GM21619 (cell line): ENCODE results near the gene NUDT3.
"Not testable (repeated sequence)": the region's sequence is repeated elsewhere in the genome, so short reads cannot be mapped to it uniquely, and the experiment has no call there.

Experiments used
- ATAC-seq: cut with Tn5 transposase; IDR thresholded peaks from one replicate; pipeline ENCODE4 v1.9.1; 2021; ENCODE audit not compliant: unreplicated experiment

The NUDT3 gene

GRCh38 chr6:34267746-34268145 lies 124.7 kb downstream of the NUDT3 start:
- no peak for ATAC-seq

- ATAC-seq = not testable (repeated sequence)
Observed at GRCh38 chr6:34263484-34263883, 129.0 kb downstream of the NUDT3 start.

- ATAC-seq = no peak
Observed at GRCh38 chr6:34260576-34261267, 131.7 kb downstream of the NUDT3 start.

- ATAC-seq = no peak
Observed at GRCh38 chr6:34259529-34260069, 132.9 kb downstream of the NUDT3 start.

- ATAC-seq = not testable (repeated sequence)
Observed at GRCh38 chr6:34252395-34252794, 140.1 kb downstream of the NUDT3 start.

GRCh38 chr6:34249469-34250261 lies 142.8 kb downstream of the NUDT3 start:
- ATAC-seq = peak; percentile 26

- ATAC-seq = peak; percentile 65
Observed at GRCh38 chr6:34248727-34249468, 143.6 kb downstream of the NUDT3 start, which contains the start of gene SMIM29. Gene SMIM29, minus strand, starts transcription at chr6:34249006. Its CDS starts 1,215 bp downstream, at chr6:34247791.

- peak; percentile 23 for ATAC-seq
Observed at GRCh38 chr6:34248198-34248726, 144.2 kb downstream of the NUDT3 start.

GRCh38 chr6:34247481-34248197 lies 144.8 kb downstream of the NUDT3 start:
- ATAC-seq = no peak

- no peak for ATAC-seq
Observed at GRCh38 chr6:34246563-34247391, 145.7 kb downstream of the NUDT3 start.

- ATAC-seq = no peak
Observed at GRCh38 chr6:34246249-34246562, 146.3 kb downstream of the NUDT3 start.

GRCh38 chr6:34245761-34246140 lies 146.7 kb downstream of the NUDT3 start:
- ATAC-seq = not testable (repeated sequence)

- ATAC-seq = not testable (repeated sequence)
Observed at GRCh38 chr6:34245032-34245760, 147.3 kb downstream of the NUDT3 start.

- no peak for ATAC-seq
Observed at GRCh38 chr6:34243901-34244884, 148.3 kb downstream of the NUDT3 start.

GRCh38 chr6:34243131-34243771 lies 149.2 kb downstream of the NUDT3 start:
- ATAC-seq = no peak

- no peak for ATAC-seq
Observed at GRCh38 chr6:34242252-34243130, 150.0 kb downstream of the NUDT3 start.
